ENCODE results near the gene KLHL13. TPM values are rescaled to one million over a fixed set of nuclear protein-coding genes. Genes with fewer than 3 reads are reported as not detected.

Gene KLHL13
- total and polyA plus RNA-seq, 10 of the 15 experiments (the other 5 are each of a cell fraction or from before 2014, with no cell fraction given) = 8.2 to 34.1 (median 13.8) TPM

DNA sequence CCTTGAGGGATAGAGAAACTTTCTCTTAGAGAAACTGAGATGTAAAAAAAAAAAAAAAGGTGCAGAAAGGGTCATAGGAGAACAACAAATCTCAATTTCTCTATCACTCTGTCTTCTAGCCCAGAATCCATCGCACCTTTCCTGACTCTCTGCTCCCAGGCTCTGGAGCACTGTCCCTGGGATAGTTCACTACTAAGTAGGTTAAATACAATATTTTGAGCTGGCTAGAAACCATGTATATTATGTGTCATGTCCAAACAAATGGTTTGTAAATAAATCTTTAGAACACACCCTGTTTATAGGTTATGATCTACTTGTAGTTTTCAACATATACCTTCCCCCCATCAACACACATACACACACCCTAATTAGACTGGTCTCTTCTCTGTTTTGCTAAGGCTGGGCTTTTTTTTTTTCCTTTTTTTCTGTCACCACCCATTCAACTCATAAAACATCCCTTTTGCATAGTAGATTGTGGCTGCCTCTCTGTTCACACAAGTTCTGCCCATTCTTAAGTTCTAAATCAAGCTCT is 124.4 kb downstream of the KLHL13 start:
- Histone ChIP-seq H3K4me2 (ENCODE audit: control insufficient read depth, insufficient read depth) (no peak overlapping the region), H2AFZ (ENCODE audit: control insufficient read depth, low read depth, low read length) (no peak overlapping the region), H3K36me3 (ENCODE audit: control insufficient read depth in 2 of 2, insufficient read depth in 2 of 2, low read length in 1 of 2) (no peaks in the 10 kb centered on the region), H3K9me3 (replicated peaks; ENCODE audit: control insufficient read depth, insufficient read depth, low read length) (no peaks in the 10 kb centered on the region), H3K79me2 (ENCODE audit: control insufficient read depth, insufficient read depth, low read length) (no peaks in the 10 kb centered on the region), H4K20me1 (ENCODE audit: control insufficient read depth, insufficient read depth) (no peaks in the 10 kb centered on the region), H3K27ac (ENCODE audit: control insufficient read depth, insufficient read depth) (no peak overlapping the region), H3K9ac (ENCODE audit: control insufficient read depth, insufficient read depth, low read length) (no peak overlapping the region), H3K27me3 (replicated peaks in 1 of 2; ENCODE audit: control insufficient read depth in 2 of 2, insufficient read depth in 2 of 2, low read length in 1 of 2) (no peaks in the 10 kb centered on the region), H3K4me3 (no peak overlapping the region), H3K4me1 (ENCODE audit: control insufficient read depth, insufficient read depth, low read length) (no peaks in the 10 kb centered on the region)
- FAIRE-seq (no peak), ATAC-seq (no peak), DNase-seq (ENCODE audit: low read depth, low spot score) (no peak)
- RAD21 ChIA-PET (ENCODE audit: unreplicated experiment) = no interaction called here
- POLR2A ChIA-PET = interaction anchor here (0.7 kb wide), 1 partner anchor 1567 kb away, joined by 3 read pairs; no protein-coding TSS in a partner anchor
- WGBS (ENCODE audit: insufficient coverage, insufficient replicate concordance, low lambda C conversion rate, missing lambda C conversion rate) = 6% methylated on average over 1 of the region's 1 CpG
- TF ChIP-seq, protein P1, sequence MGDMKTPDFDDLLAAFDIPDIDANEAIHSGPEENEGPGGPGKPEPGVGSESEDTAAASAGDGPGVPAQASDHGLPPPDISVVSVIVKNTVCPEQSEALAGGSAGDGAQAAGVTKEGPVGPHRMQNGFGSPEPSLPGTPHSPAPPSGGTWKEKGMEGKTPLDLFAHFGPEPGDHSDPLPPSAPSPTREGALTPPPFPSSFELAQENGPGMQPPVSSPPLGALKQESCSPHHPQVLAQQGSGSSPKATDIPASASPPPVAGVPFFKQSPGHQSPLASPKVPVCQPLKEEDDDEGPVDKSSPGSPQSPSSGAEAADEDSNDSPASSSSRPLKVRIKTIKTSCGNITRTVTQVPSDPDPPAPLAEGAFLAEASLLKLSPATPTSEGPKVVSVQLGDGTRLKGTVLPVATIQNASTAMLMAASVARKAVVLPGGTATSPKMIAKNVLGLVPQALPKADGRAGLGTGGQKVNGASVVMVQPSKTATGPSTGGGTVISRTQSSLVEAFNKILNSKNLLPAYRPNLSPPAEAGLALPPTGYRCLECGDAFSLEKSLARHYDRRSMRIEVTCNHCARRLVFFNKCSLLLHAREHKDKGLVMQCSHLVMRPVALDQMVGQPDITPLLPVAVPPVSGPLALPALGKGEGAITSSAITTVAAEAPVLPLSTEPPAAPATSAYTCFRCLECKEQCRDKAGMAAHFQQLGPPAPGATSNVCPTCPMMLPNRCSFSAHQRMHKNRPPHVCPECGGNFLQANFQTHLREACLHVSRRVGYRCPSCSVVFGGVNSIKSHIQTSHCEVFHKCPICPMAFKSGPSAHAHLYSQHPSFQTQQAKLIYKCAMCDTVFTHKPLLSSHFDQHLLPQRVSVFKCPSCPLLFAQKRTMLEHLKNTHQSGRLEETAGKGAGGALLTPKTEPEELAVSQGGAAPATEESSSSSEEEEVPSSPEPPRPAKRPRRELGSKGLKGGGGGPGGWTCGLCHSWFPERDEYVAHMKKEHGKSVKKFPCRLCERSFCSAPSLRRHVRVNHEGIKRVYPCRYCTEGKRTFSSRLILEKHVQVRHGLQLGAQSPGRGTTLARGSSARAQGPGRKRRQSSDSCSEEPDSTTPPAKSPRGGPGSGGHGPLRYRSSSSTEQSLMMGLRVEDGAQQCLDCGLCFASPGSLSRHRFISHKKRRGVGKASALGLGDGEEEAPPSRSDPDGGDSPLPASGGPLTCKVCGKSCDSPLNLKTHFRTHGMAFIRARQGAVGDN (IDR thresholded peaks at IDR 0.05) = no peak
- TF ChIP-seq NR2C2 (IDR thresholded peaks at IDR 0.05; ENCODE audit: borderline replicate concordance, control insufficient read depth, insufficient read length, low read depth) (no peak), CHD4 (IDR thresholded peaks at IDR 0.05) (no peak), NBN (IDR thresholded peaks at IDR 0.05) (no peak), TCF7 (IDR thresholded peaks at IDR 0.05; ENCODE audit: borderline replicate concordance) (no peak), NR2F1 (conservative IDR thresholded peaks at IDR 0.05) (no peak), RAD21 (IDR thresholded peaks at IDR 0.05; ENCODE audit: insufficient read depth, low read depth, low read length) (no peak), GABPA (IDR thresholded peaks at IDR 0.05; ENCODE audit: low read depth) (no peak), WRNIP1 (IDR thresholded peaks at IDR 0.05; ENCODE audit: borderline replicate concordance, low read depth, low read length) (no peak), NRF1 (conservative IDR thresholded peaks at IDR 0.05; ENCODE audit: low read depth, low read length) (no peak), FOS (IDR thresholded peaks at IDR 0.05; ENCODE audit: borderline replicate concordance, extremely low read depth, insufficient read length) (no peak)
- TF ChIP-seq, protein P2, sequence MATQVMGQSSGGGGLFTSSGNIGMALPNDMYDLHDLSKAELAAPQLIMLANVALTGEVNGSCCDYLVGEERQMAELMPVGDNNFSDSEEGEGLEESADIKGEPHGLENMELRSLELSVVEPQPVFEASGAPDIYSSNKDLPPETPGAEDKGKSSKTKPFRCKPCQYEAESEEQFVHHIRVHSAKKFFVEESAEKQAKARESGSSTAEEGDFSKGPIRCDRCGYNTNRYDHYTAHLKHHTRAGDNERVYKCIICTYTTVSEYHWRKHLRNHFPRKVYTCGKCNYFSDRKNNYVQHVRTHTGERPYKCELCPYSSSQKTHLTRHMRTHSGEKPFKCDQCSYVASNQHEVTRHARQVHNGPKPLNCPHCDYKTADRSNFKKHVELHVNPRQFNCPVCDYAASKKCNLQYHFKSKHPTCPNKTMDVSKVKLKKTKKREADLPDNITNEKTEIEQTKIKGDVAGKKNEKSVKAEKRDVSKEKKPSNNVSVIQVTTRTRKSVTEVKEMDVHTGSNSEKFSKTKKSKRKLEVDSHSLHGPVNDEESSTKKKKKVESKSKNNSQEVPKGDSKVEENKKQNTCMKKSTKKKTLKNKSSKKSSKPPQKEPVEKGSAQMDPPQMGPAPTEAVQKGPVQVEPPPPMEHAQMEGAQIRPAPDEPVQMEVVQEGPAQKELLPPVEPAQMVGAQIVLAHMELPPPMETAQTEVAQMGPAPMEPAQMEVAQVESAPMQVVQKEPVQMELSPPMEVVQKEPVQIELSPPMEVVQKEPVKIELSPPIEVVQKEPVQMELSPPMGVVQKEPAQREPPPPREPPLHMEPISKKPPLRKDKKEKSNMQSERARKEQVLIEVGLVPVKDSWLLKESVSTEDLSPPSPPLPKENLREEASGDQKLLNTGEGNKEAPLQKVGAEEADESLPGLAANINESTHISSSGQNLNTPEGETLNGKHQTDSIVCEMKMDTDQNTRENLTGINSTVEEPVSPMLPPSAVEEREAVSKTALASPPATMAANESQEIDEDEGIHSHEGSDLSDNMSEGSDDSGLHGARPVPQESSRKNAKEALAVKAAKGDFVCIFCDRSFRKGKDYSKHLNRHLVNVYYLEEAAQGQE (IDR thresholded peaks at IDR 0.05; ENCODE audit: low read depth, low read length) = no peak
- SMC1A ChIA-PET (ENCODE audit: uncharacterized antibody, unreplicated experiment) = interaction anchor here (0.9 to 1.6 kb wide), 4 partner anchors 9 to 143 kb away, joined by 3 to 6 read pairs (median 6); no protein-coding TSS in a partner anchor
- in situ Hi-C loops (cut with MboI) (loop anchor here (10.0 kb wide), 1 partner anchor 263 kb away; no protein-coding TSS in a partner anchor), intact Hi-C loops (cut with micrococcal nuclease; ENCODE audit: unreplicated experiment) (no loop called here)
- no TSS peak for BruUV-seq (replicated peaks)
- CTCF ChIA-PET = interaction anchor here (1.3 kb wide), 1 partner anchor 234 kb away, joined by 5 read pairs; no protein-coding TSS in a partner anchor

Measured in GM12878 (cell line).